ENCODE data around the gene EIF3K.

Gene EIF3K

DNA sequence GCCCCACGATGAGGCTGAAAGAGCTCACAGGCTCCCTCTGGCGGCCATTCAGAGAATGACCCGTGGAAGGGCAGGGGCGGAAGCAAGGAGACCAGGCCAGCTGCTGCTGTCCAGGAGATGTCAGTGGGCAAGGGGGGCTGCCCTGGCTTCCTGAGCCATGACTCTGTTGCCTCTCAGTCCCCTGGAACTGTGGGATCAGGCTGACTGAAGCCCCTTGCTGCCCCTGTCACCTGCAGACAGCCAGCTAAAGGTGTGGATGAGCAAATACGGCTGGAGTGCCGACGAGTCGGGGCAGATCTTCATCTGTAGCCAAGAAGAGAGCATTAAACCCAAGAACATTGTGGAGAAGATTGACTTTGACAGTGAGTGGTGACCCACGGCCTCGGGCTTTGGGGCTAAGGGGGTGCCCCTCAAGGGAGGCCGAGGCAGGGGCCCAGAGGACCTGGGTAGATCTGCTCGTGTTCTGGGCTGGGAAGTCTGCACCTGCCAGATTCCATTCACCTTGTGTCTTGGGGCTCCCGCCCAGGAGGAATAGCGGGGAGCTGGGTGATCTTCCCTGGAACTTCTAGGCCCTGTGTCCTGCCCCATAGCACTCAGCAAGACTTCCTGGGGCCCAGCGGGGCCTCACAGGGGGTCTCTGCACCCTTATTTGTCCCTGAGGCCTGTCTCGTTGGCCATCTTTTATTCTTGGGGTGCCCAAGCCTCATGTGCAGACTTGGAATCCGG is 15.9 kb downstream of the EIF3K start:
- H2BK5ac ChIP-seq (ENCODE audit: low read depth, low read length, poor library complexity), result no peak overlapping the region
- no peak overlapping the region for H3K9ac ChIP-seq (ENCODE audit: low read length)
- no peak overlapping the region for H3K23ac ChIP-seq (ENCODE audit: low read length)
- H3K79me1 ChIP-seq (ENCODE audit: low read length), result peaks cover 18% of the 10 kb centered on the region
- no peak overlapping the region for H3K4me3 ChIP-seq (ENCODE audit: low read depth, low read length)
- peaks cover 25 to 29% of the 10 kb centered on the region in 2 experiments for H3K4me1 ChIP-seq (ENCODE audit: control insufficient read depth in 1 of 2, insufficient read depth in 2 of 2, low read length in 2 of 2)
- H3K27me3 ChIP-seq (ENCODE audit: insufficient read depth, low read length), result no peaks in the 10 kb centered on the region
- no peak overlapping the region for H4K12ac ChIP-seq (ENCODE audit: low read depth, low read length)
- no peak overlapping the region for H4K8ac ChIP-seq (ENCODE audit: low read depth, low read length)
- no peak overlapping the region for H4K91ac ChIP-seq (ENCODE audit: low read depth, low read length)
- no peak overlapping the region for H3K27ac ChIP-seq (ENCODE audit: low read depth, low read length)
- H3K36me3 ChIP-seq (ENCODE audit: control insufficient read depth in 1 of 2, insufficient read depth in 2 of 2, low read length in 2 of 2), result peaks cover 23 to 27% of the 10 kb centered on the region in 2 experiments
- H3K79me2 ChIP-seq (ENCODE audit: control insufficient read depth, insufficient read depth, low read length, poor library complexity), result no peaks in the 10 kb centered on the region
- WGBS (ENCODE audit: extremely low coverage, insufficient coverage, insufficient read length), result no CpG with 5 or more reads among the region's 17 CpGs
- no peak overlapping the region for H2AFZ ChIP-seq (ENCODE audit: insufficient read depth, low read length, poor library complexity)
- no peak overlapping the region for H2BK12ac ChIP-seq (ENCODE audit: low read length)
- H3K4me2 ChIP-seq (ENCODE audit: low read length), result no peak overlapping the region
- H2BK120ac ChIP-seq (ENCODE audit: insufficient read depth, low read length, poor library complexity), result no peak overlapping the region
- DNase-seq, result peak; percentile 56 to 87
- H2AK5ac ChIP-seq (ENCODE audit: low read length), result no peak overlapping the region
- H3K14ac ChIP-seq (ENCODE audit: low read length), result no peak overlapping the region
- no peak overlapping the region for H3K4ac ChIP-seq (ENCODE audit: low read depth, low read length)
- H3K18ac ChIP-seq (ENCODE audit: low read length), result peak overlapping the region; percentile 46
- H3K9me3 ChIP-seq (ENCODE audit: insufficient read depth, low read depth, low read length), result no peaks in the 10 kb centered on the region

DNA sequence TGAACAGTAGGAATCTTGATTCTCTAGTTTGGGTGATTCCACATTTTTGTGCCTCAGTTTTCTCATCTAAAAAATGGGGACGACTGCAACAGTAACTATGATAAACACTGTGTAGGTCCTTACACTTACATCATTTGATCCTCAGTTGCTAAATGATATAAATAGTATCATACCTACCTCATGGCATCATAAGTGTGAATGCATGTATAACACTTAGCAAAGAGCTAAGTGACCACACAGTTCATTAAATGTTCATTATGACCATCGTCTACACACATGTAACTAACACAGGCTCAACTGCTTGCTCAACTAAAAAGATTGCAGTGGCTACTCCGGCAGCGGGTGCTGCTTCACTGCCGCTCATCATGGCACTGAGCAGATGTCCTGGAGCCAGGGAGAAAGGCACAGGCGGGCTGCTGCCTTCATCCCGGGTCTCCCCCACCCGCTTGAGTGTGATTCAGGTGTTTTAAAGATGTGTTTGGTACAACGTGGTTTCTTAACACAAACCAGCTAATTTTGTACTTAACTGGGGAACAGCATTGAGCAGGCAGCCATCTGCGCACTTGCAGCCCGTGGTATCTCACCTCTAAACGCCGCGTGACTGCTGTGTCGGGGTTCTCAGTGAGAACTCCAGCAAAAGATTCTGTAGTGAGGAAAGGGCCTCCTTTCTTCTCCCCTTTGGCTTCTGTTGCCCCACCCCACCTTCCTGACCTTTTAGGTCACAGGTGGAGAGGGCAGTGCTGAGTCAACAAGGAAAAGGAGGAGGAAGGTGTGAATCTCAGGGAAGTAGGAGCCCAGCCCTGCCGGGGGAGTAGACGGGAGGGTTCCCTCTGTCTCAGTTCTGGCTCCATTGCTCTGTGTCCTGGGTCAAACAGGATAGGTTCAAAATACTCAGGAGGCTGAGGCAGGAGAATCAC is 16.8 kb downstream of the EIF3K start:
- H3K79me1 ChIP-seq (ENCODE audit: low read length), result peaks cover 18% of the 10 kb centered on the region
- no peak overlapping the region for H4K12ac ChIP-seq (ENCODE audit: low read depth, low read length)
- no CpG with 5 or more reads among the region's 17 CpGs for WGBS (ENCODE audit: extremely low coverage, insufficient coverage, insufficient read length)
- H2BK12ac ChIP-seq (ENCODE audit: low read length), result no peak overlapping the region
- H3K9me3 ChIP-seq (ENCODE audit: insufficient read depth, low read depth, low read length), result no peaks in the 10 kb centered on the region
- H3K36me3 ChIP-seq (ENCODE audit: control insufficient read depth in 1 of 2, insufficient read depth in 2 of 2, low read length in 2 of 2), result peaks cover 18 to 23% of the 10 kb centered on the region in 2 experiments
- H4K8ac ChIP-seq (ENCODE audit: low read depth, low read length), result peak overlapping the region; percentile 22
- peak overlapping the region; percentile 19 for H2BK120ac ChIP-seq (ENCODE audit: insufficient read depth, low read length, poor library complexity)
- no peak overlapping the region for H3K14ac ChIP-seq (ENCODE audit: low read length)
- no peak overlapping the region for H3K4ac ChIP-seq (ENCODE audit: low read depth, low read length)
- H4K91ac ChIP-seq (ENCODE audit: low read depth, low read length), result no peak overlapping the region
- H2AFZ ChIP-seq (ENCODE audit: insufficient read depth, low read length, poor library complexity), result no peak overlapping the region
- H3K4me3 ChIP-seq (ENCODE audit: low read depth, low read length), result no peak overlapping the region
- H3K27ac ChIP-seq (ENCODE audit: low read depth, low read length), result peak overlapping the region; percentile 10
- DNase-seq, result no peak
- H2BK5ac ChIP-seq (ENCODE audit: low read depth, low read length, poor library complexity), result no peak overlapping the region
- H3K18ac ChIP-seq (ENCODE audit: low read length), result peak overlapping the region; percentile 6
- no peaks in the 10 kb centered on the region for H3K27me3 ChIP-seq (ENCODE audit: insufficient read depth, low read length)
- peaks cover 25 to 32% of the 10 kb centered on the region in 2 experiments for H3K4me1 ChIP-seq (ENCODE audit: control insufficient read depth in 1 of 2, insufficient read depth in 2 of 2, low read length in 2 of 2)
- H3K79me2 ChIP-seq (ENCODE audit: control insufficient read depth, insufficient read depth, low read length, poor library complexity), result no peaks in the 10 kb centered on the region
- no peak overlapping the region for H3K9ac ChIP-seq (ENCODE audit: low read length)
- H3K23ac ChIP-seq (ENCODE audit: low read length), result no peak overlapping the region
- H2AK5ac ChIP-seq (ENCODE audit: low read length), result no peak overlapping the region
- H3K4me2 ChIP-seq (ENCODE audit: low read length), result no peak overlapping the region

DNA sequence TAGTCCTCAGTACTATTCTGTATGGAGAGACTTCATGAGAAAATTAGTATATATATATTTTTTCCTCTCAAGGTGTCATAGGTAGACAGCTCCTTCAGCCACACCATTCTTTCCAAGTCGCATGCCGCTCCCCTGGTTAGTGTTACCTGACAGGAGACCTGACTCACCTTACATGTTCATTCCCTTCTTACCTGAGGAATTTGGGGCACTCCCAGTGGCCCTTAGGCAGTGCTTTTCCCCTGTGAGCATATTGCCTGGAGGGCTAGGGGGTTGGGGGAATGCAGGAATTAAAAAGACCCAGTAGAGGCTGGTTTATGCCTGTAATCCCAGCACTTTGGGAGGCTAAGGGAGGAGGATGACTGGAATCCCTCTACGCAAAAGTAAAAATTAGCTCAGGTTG is 19.5 kb downstream of the EIF3K start:
- H3K79me2 ChIP-seq (ENCODE audit: control insufficient read depth, insufficient read depth, low read length, poor library complexity), result no peaks in the 10 kb centered on the region
- peaks cover 7 to 10% of the 10 kb centered on the region in 2 experiments for H3K36me3 ChIP-seq (ENCODE audit: control insufficient read depth in 1 of 2, insufficient read depth in 2 of 2, low read length in 2 of 2)
- peak overlapping the region; percentile 52 for H2BK120ac ChIP-seq (ENCODE audit: insufficient read depth, low read length, poor library complexity)
- no peak overlapping the region for H2BK12ac ChIP-seq (ENCODE audit: low read length)
- no peak overlapping the region for H3K4me3 ChIP-seq (ENCODE audit: low read depth, low read length)
- no peak overlapping the region for H2AK5ac ChIP-seq (ENCODE audit: low read length)
- no peaks in the 10 kb centered on the region for H3K27me3 ChIP-seq (ENCODE audit: insufficient read depth, low read length)
- no peak overlapping the region for H2AFZ ChIP-seq (ENCODE audit: insufficient read depth, low read length, poor library complexity)
- peak; percentile 98 to 100 for DNase-seq
- H3K9me3 ChIP-seq (ENCODE audit: insufficient read depth, low read depth, low read length), result no peaks in the 10 kb centered on the region
- peaks cover 20% of the 10 kb centered on the region for H3K79me1 ChIP-seq (ENCODE audit: low read length)
- no CpG with 5 or more reads among the region's 3 CpGs for WGBS (ENCODE audit: extremely low coverage, insufficient coverage, insufficient read length)
- H3K9ac ChIP-seq (ENCODE audit: low read length), result no peak overlapping the region
- H3K4me1 ChIP-seq (ENCODE audit: control insufficient read depth in 1 of 2, insufficient read depth in 2 of 2, low read length in 2 of 2), result peaks cover 35 to 40% of the 10 kb centered on the region in 2 experiments
- no peak overlapping the region for H3K4ac ChIP-seq (ENCODE audit: low read depth, low read length)
- H3K14ac ChIP-seq (ENCODE audit: low read length), result no peak overlapping the region
- H3K23ac ChIP-seq (ENCODE audit: low read length), result no peak overlapping the region
- no peak overlapping the region for H4K12ac ChIP-seq (ENCODE audit: low read depth, low read length)
- peak overlapping the region; percentile 2 for H4K8ac ChIP-seq (ENCODE audit: low read depth, low read length)
- peak overlapping the region; percentile 57 for H3K27ac ChIP-seq (ENCODE audit: low read depth, low read length)
- no peak overlapping the region for H3K4me2 ChIP-seq (ENCODE audit: low read length)
- H4K91ac ChIP-seq (ENCODE audit: low read depth, low read length), result peak overlapping the region; percentile 26
- peak overlapping the region; percentile 38 for H2BK5ac ChIP-seq (ENCODE audit: low read depth, low read length, poor library complexity)
- no peak overlapping the region for H3K18ac ChIP-seq (ENCODE audit: low read length)

DNA sequence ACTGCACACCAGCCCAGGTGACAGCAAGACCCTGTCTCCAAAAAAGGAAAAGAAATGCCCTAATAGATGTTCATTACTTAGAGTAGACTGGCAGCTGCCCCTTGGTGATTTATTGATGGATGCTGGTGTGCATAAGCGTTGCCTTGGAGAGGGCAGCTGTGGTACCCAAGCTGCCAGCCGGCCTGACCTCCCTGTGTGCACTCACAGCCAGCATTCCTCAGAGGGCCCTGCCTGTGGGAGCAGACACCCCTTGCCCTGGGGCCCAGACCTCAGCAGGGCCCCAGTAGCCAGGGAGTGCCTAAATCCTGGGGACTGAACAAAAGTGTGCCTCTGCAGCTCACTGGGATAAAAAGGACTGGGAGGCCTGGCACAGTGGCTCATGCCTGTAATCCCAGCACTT is 20.7 kb downstream of the EIF3K start:
- peak overlapping the region; percentile 75 for H2BK5ac ChIP-seq (ENCODE audit: low read depth, low read length, poor library complexity)
- no peak overlapping the region for H3K23ac ChIP-seq (ENCODE audit: low read length)
- peak overlapping the region; percentile 93 for H2BK12ac ChIP-seq (ENCODE audit: low read length)
- H3K4me2 ChIP-seq (ENCODE audit: low read length), result no peak overlapping the region
- peak overlapping the region; percentile 72 for H3K18ac ChIP-seq (ENCODE audit: low read length)
- peak overlapping the region; percentile 78 for H4K91ac ChIP-seq (ENCODE audit: low read depth, low read length)
- H4K8ac ChIP-seq (ENCODE audit: low read depth, low read length), result peak overlapping the region; percentile 66
- peaks cover 20% of the 10 kb centered on the region for H3K79me1 ChIP-seq (ENCODE audit: low read length)
- DNase-seq, result no peak
- peak overlapping the region; percentile 95 for H2AK5ac ChIP-seq (ENCODE audit: low read length)
- peak overlapping the region; percentile 6 for H3K27ac ChIP-seq (ENCODE audit: low read depth, low read length)
- H3K27me3 ChIP-seq (ENCODE audit: insufficient read depth, low read length), result no peaks in the 10 kb centered on the region
- no CpG with 5 or more reads among the region's 2 CpGs for WGBS (ENCODE audit: extremely low coverage, insufficient coverage, insufficient read length)
- no peak overlapping the region for H3K4me3 ChIP-seq (ENCODE audit: low read depth, low read length)
- no peak overlapping the region for H4K12ac ChIP-seq (ENCODE audit: low read depth, low read length)
- H2AFZ ChIP-seq (ENCODE audit: insufficient read depth, low read length, poor library complexity), result no peak overlapping the region
- H3K4ac ChIP-seq (ENCODE audit: low read depth, low read length), result no peak overlapping the region
- peak overlapping the region; percentile 72 for H2BK120ac ChIP-seq (ENCODE audit: insufficient read depth, low read length, poor library complexity)
- peaks cover 35 to 42% of the 10 kb centered on the region in 2 experiments for H3K4me1 ChIP-seq (ENCODE audit: control insufficient read depth in 1 of 2, insufficient read depth in 2 of 2, low read length in 2 of 2)
- peaks cover 7 to 10% of the 10 kb centered on the region in 2 experiments for H3K36me3 ChIP-seq (ENCODE audit: control insufficient read depth in 1 of 2, insufficient read depth in 2 of 2, low read length in 2 of 2)
- no peaks in the 10 kb centered on the region for H3K79me2 ChIP-seq (ENCODE audit: control insufficient read depth, insufficient read depth, low read length, poor library complexity)
- H3K9ac ChIP-seq (ENCODE audit: low read length), result no peak overlapping the region
- peak overlapping the region; percentile 73 for H3K14ac ChIP-seq (ENCODE audit: low read length)
- H3K9me3 ChIP-seq (ENCODE audit: insufficient read depth, low read depth, low read length), result peaks cover 1% of the 10 kb centered on the region

All from trophoblast cell (in vitro differentiated cells and primary cell).